GM18511 (cell line): ENCODE measurements around the gene TM4SF5.

ENCODE experiments used
- ATAC-seq: cut with Tn5 transposase; IDR thresholded peaks from one replicate; pipeline ENCODE4 v1.9.1; 2021; ENCODE audit warnings: mild to moderate bottlenecking, moderate library complexity; ENCODE audit not compliant: unreplicated experiment

TM4SF5 gene

GRCh38 chr17:4823373-4824089 lies 51.8 kb downstream of the TM4SF5 start:
- no peak for ATAC-seq

GRCh38 chr17:4827399-4827798 lies 55.7 kb downstream of the TM4SF5 start:
- no peak for ATAC-seq

GRCh38 chr17:4832829-4833177 lies 61.1 kb downstream of the TM4SF5 start:
- peak; percentile 37 for ATAC-seq
